ENCODE measurements around the gene PRR15L.

PRR15L gene

GRCh38 chr17:47949946-47950345, 7.7 kb downstream of the PRR15L start:
- DNase-seq (ENCODE audit: extremely low read depth, low read depth), result no peak
- no peak for TF ChIP-seq CTCF (IDR thresholded peaks at IDR 0.05; ENCODE audit: low read depth, low read length)

DNA sequence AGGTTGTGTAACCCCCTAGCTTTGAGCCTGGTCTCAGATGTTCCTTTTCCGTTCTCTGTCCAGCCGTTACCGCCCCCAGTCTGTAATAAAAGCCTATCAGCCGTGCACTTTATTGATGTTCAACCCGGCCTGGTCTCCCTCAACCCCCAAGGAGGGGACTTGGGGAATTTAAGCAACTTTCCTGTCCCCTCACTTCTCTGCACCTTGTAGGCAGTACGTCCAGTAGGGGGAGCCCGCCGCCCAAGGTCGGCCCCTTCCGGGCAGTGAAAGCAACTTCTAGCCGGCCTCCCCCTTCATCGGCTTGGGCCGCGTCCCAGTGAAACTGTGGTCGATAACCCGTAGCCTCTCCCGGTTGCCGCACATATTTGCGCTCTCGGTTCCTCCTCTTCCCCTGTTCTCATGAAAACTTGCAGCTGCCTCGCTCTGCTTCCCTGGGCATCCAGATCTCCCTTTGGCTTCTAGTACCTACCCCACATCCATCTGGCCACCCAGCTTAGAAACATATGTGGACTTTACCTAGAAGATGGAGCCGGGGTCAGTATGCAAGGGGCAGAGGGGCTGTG, 8.4 kb downstream of the PRR15L start:
- TF ChIP-seq CTCF (IDR thresholded peaks at IDR 0.05; ENCODE audit: low read depth, low read length), result peak; percentile 92
- DNase-seq (ENCODE audit: extremely low read depth, low read depth), result peak; percentile 45

DNA sequence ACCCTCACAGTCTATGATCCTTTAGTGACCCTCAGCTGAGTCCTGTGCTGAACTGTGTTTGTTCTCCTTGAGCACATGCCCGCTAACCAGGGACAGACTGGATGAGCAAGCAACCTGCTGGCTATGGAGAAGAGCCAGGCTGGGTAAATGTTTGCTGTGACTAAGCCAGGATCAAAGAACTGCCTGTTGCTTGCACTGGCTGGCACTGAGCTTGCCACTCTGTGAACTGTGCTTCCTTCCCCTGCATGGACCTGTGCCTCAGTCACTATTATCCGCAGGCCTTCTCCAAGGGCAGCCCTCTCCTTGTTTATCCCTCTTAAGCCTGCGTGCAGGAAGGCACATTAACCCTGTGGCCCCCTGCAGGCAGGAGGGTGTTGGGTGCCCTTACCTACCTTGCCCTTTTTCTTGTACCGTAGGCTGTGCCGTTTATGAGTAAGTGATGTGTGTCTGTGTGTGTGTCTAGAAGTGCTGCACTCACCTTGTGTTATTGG, 8.9 kb downstream of the PRR15L start:
- no peak for TF ChIP-seq CTCF (IDR thresholded peaks at IDR 0.05; ENCODE audit: low read depth, low read length)
- DNase-seq (ENCODE audit: extremely low read depth, low read depth), result no peak

GRCh38 chr17:47946929-47947397, 10.7 kb downstream of the PRR15L start:
- peak; percentile 79 for TF ChIP-seq CTCF (IDR thresholded peaks at IDR 0.05; ENCODE audit: low read depth, low read length)
- DNase-seq (ENCODE audit: extremely low read depth, low read depth), result peak; percentile 45

- no peak for TF ChIP-seq CTCF (IDR thresholded peaks at IDR 0.05; ENCODE audit: low read depth, low read length)
These were observed 11.2 kb downstream of the PRR15L start for GRCh38 chr17:47946516-47946915.

GRCh38 chr17:47945529-47946508, 11.9 kb downstream of the PRR15L start:
- no peak for TF ChIP-seq CTCF (IDR thresholded peaks at IDR 0.05; ENCODE audit: low read depth, low read length)
- no peak for DNase-seq (ENCODE audit: extremely low read depth, low read depth)

More at GRCh38 chr17:47946516-47946915, 11.2 kb downstream of the PRR15L start:
- no peak for DNase-seq (ENCODE audit: extremely low read depth, low read depth)

DNA sequence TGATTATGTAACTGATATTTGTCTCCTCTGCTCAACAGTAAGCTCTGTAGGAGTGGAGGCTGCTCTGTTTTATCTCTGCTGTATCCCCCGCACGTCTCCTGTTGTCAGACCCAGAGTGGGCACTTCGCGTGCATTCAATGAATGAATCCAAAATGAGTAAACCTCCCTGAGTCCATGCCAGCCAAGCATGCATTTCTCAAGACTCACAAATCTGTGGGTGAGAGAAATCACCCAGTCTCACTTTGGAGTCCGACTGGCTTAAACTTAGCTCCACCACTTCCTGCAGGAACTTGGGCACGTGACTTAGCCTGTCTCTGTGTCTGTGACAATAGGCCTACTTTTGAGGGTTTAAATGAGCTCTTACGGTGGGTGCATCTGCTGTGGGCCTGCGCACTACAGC, 12.6 kb downstream of the PRR15L start:
- no peak for TF ChIP-seq CTCF (IDR thresholded peaks at IDR 0.05; ENCODE audit: low read depth, low read length)
- no peak for DNase-seq (ENCODE audit: extremely low read depth, low read depth)
